B cell (primary cell): ENCODE measurements around the gene TMEM116.

Experiments used
- EZH2 ChIP-seq: IDR thresholded peaks from 2 replicates; pipeline ENCODE4 v1.6.1; 2012; ENCODE audit warnings: borderline replicate concordance, low read depth, mild to moderate bottlenecking, moderate library complexity, low read length; ENCODE audit not compliant: insufficient read depth, poor library complexity, severe bottlenecking
- TF ChIP-seq, protein P1 (sequence below): fragments of 200-600 bp; IDR thresholded peaks from one replicate; pipeline ENCODE4 v1.8.0; 2022; ENCODE audit warnings: antibody characterized with exemption, mild to moderate bottlenecking

DNA sequence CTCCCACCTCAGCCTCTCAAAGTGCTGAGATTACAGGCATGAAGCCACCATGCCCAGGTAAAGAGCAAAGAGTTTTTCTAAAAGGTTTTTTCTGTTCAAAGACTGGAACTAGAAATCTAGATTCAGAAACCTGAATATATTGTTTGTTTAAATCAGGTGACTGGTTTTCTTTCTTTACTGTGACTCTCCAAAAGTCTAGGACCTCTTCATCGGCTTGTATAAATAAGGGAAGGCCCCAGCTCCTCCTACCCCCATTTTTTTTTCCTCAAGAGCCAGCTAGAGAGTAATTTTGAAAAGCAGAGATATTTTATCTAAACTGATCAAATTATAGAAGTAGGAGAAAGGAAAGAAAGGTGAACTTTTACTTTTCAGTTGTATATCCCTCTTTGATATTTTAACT is 48.0 kb downstream of the TMEM116 start:
- no peak for TF ChIP-seq EZH2
- TF ChIP-seq, protein P1, sequence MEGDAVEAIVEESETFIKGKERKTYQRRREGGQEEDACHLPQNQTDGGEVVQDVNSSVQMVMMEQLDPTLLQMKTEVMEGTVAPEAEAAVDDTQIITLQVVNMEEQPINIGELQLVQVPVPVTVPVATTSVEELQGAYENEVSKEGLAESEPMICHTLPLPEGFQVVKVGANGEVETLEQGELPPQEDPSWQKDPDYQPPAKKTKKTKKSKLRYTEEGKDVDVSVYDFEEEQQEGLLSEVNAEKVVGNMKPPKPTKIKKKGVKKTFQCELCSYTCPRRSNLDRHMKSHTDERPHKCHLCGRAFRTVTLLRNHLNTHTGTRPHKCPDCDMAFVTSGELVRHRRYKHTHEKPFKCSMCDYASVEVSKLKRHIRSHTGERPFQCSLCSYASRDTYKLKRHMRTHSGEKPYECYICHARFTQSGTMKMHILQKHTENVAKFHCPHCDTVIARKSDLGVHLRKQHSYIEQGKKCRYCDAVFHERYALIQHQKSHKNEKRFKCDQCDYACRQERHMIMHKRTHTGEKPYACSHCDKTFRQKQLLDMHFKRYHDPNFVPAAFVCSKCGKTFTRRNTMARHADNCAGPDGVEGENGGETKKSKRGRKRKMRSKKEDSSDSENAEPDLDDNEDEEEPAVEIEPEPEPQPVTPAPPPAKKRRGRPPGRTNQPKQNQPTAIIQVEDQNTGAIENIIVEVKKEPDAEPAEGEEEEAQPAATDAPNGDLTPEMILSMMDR = no peak
